ENCODE data around the gene GRHPR.
"Not testable (repeated sequence)": the region's sequence is repeated elsewhere in the genome, so short reads cannot be mapped to it uniquely, and the experiment has no call there.

The GRHPR gene

DNA sequence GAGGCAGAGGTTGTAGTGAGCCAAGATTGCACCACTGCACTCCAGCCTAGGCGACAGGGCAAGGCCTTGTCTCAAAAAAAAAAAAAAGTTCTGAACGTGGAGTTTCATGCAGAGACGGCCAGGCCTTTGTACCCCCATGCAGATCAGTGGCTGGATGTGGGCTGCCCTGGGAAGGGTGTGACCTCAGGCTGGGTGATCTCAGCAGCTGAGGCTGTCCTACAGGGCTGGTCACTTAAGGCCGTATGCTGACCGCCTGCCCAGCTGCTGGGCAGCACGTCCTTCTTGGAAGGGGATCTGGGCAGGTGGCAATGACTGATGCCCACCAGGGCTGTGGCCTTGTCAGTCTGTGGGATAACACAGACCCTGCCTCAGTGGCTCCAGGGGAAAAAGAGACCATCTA, 37.2 kb upstream of the GRHPR start:
- TF ChIP-seq ZNF274 (IDR thresholded peaks at IDR 0.05; ENCODE audit: low read depth, low read length): no peak

GRCh38 chr9:37386988-37387387, 35.5 kb upstream of the GRHPR start:
- no peak for TF ChIP-seq ZNF274 (IDR thresholded peaks at IDR 0.05; ENCODE audit: low read depth, low read length)
- no peak overlapping the region for H3K4me3 ChIP-seq (ENCODE audit: low read length)

More for the DNA sequence above, 37.2 kb upstream of the GRHPR start:
- H3K4me3 ChIP-seq (ENCODE audit: low read length): no peak overlapping the region

DNA sequence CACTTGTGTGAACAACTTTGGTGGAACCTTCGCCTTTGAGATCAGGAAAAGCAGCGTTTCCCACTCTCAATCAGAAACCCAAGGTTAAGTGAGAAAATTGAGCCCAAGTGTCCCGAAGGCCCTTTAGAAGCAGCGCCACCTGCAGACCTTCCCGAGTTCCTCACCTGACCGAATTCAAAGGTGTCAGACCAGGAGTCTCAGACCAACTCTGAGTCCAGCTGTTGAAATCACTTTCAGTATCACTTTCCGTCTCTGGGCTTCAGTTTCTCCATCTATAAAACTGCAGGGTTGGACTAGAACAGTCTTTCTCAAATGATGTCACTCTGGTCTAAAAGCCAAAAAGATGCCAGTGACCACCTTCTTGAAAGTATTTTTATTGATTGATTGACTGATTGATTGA, 31.7 kb upstream of the GRHPR start:
- no peak overlapping the region for H3K4me3 ChIP-seq (ENCODE audit: low read length)
- no peak for TF ChIP-seq ZNF274 (IDR thresholded peaks at IDR 0.05; ENCODE audit: low read depth, low read length)

- no peak for TF ChIP-seq ZNF274 (IDR thresholded peaks at IDR 0.05; ENCODE audit: low read depth, low read length)
Measured at GRCh38 chr9:37392272-37392671, 30.2 kb upstream of the GRHPR start.

GRCh38 chr9:37395229-37395628, 27.3 kb upstream of the GRHPR start:
- H3K4me3 ChIP-seq (ENCODE audit: low read length): no peak overlapping the region
- no peak for TF ChIP-seq ZNF274 (IDR thresholded peaks at IDR 0.05; ENCODE audit: low read depth, low read length)

More at GRCh38 chr9:37392272-37392671, 30.2 kb upstream of the GRHPR start:
- H3K4me3 ChIP-seq (ENCODE audit: low read length): no peak overlapping the region

DNA sequence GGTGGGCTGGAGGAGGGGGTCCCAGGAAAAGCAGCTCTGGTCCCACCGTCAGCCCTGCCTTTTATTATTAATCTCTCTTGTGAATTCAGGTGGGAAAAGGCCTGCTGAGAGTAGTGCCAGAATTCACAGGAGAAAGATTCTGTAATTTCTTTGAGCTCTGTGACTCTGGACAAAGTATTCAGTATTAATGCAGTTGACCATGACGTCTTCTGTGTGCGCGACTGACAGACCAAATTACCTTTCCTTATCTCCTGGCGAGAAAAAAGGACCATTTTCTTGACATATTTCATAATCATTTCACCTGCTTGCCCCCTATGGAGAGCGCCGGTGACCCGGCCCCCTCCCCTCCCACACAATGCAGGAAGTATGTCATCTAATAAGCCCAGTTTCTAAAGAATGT, 26.8 kb upstream of the GRHPR start:
- H3K4me3 ChIP-seq (ENCODE audit: low read length): no peak overlapping the region
- no peak for TF ChIP-seq ZNF274 (IDR thresholded peaks at IDR 0.05; ENCODE audit: low read depth, low read length)

DNA sequence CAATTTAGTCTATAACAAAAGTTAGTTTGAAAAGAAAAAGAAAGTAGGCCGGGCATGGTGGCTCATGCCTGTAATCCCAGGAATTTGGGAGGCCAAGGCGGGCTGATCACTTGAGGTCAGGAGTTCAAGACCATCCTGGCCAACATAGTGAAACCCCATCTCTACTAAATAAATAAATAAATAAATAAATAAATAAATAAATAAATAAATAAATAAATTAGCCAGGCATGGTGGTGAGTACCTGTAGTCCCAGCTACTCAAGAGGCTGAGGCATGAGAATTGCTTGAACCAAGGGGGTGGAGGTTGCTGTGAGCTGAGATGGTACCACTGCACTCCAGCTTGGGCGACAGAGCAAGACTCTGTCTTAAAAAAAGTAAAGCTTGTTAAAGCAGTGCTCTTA, 24.5 kb upstream of the GRHPR start:
- not testable (repeated sequence) for H3K4me3 ChIP-seq (ENCODE audit: low read length)

- TF ChIP-seq ZNF274 (IDR thresholded peaks at IDR 0.05; ENCODE audit: low read depth, low read length): no peak
- H3K4me3 ChIP-seq (ENCODE audit: low read length): no peak overlapping the region; the same call in 1 of the 2 replicates
Measured at GRCh38 chr9:37398464-37399025, 24.0 kb upstream of the GRHPR start.

GRCh38 chr9:37399336-37399735, 23.2 kb upstream of the GRHPR start:
- no peak overlapping the region for H3K4me3 ChIP-seq (ENCODE audit: low read length)
- no peak for TF ChIP-seq ZNF274 (IDR thresholded peaks at IDR 0.05; ENCODE audit: low read depth, low read length)

- no peak for TF ChIP-seq ZNF274 (IDR thresholded peaks at IDR 0.05; ENCODE audit: low read depth, low read length)
- H3K4me3 ChIP-seq (ENCODE audit: low read length): no peak overlapping the region
Measured at GRCh38 chr9:37404590-37404989, 17.9 kb upstream of the GRHPR start.

DNA sequence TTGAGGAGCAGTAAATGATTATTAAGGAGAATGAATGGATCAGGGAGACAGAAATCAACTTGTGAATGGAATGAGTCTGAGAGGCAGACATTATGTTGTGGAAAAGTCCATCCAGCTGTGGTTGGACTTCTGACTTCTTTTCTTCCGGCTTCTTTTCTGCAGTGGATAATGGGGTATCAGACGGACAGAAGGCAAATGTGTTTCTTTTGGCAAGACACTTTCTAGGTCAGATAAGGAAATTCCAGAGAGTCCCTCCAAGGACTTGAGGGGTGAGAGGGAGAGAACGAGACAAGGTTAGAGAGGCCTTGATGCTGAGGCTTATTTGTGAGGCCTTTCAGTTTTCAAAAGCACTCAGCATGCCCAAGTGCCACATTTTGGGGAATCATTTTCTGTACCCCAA, 17.1 kb upstream of the GRHPR start:
- no peak overlapping the region for H3K4me3 ChIP-seq (ENCODE audit: low read length)
- no peak for TF ChIP-seq ZNF274 (IDR thresholded peaks at IDR 0.05; ENCODE audit: low read depth, low read length)

DNA sequence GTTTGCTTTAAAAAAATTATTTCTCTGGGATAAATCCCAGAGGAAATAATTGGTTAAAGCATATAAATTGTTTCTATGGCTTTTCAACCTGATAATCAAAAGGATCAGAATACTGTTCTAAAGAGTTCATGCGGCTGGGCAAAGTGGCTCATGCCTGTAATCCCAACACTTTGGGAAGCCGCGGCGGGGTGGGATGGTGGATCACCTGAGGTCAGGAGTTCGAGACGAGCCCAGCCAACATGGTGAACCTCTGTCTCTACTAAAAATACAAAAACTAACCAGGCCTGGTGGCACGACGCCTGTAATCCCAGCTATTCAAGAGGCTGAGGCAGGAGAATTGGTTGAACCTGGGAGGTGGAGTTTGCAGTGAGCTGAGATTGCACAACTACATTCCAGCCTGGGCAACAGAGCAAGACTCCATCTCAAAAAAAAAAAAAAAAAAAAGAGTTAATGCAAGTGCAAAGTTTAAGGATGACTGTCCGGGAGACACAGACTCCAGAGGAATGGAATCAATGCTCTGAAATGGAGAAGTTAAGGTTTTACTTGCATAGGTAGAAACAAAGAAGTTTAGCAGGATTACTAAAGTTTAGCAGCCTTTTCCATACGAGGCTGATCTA, 16.6 kb upstream of the GRHPR start:
- TF ChIP-seq ZNF274 (IDR thresholded peaks at IDR 0.05; ENCODE audit: low read depth, low read length): no peak
- no peak overlapping the region for H3K4me3 ChIP-seq (ENCODE audit: low read length)

DNA sequence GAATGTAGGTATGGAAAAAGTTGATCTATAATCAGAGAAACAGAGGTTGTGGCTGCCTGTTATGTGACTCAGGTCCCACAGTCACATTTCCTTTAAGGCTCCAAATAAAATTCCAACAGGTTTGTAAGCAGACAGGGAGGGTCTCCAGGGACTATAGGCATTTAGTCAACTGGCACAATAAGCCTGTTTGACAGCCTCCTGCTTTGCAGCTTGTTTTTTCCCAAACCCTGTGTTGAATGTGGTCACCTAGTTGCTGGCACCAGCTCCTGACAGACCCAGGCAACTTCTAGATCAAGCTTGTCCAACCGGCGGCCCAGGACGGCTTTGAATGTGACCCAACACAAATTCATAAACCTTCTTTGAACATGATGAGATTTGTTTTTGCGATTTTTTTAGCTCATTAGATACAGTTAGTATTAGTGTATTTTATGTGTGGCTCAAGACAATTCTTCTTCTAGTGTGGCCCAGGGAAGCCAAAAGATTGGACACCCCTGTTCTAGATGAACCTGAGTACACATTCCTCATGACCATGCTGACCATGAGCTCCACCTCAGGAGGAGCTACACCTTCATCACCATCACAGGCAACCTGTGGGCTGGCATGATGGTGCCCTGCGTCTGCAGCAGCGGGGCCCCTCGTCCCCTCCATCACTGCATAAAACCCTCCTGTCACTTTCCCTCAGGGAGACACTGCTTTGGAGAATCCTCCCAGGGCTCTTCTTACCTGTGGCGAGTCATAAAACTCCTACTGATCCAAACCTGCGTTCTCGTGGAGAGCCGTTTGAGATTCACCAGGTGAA, 15.7 kb upstream of the GRHPR start:
- no peak for TF ChIP-seq ZNF274 (IDR thresholded peaks at IDR 0.05; ENCODE audit: low read depth, low read length)
- H3K4me3 ChIP-seq (ENCODE audit: low read length): no peak overlapping the region

GRCh38 chr9:37407468-37407867, 15.0 kb upstream of the GRHPR start:
- H3K4me3 ChIP-seq (ENCODE audit: low read length): no peak overlapping the region
- TF ChIP-seq ZNF274 (IDR thresholded peaks at IDR 0.05; ENCODE audit: low read depth, low read length): no peak
